ENCODE results near the gene TAS2R60.
"Not testable (repeated sequence)": the region's sequence is repeated elsewhere in the genome, so short reads cannot be mapped to it uniquely, and the experiment has no call there.

Gene TAS2R60

GRCh38 chr7:143443153-143443552 lies at the start of gene TAS2R60:
Gene TAS2R60 (plus strand): TSS chr7:143443453. CDS start chr7:143443453, 0 bp downstream.
- no peak for DNase-seq

- DNase-seq, result no peak
These were observed 49.2 kb upstream of the TAS2R60 start for GRCh38 chr7:143394068-143394467.

- DNase-seq, result no peak
These were observed 48.5 kb upstream of the TAS2R60 start for GRCh38 chr7:143394777-143395176.

- DNase-seq, result no peak
These were observed 47.8 kb upstream of the TAS2R60 start for GRCh38 chr7:143395187-143396149.

- no peak for DNase-seq
These were observed 47.1 kb upstream of the TAS2R60 start for GRCh38 chr7:143396182-143396581.

- no peak for DNase-seq
These were observed 46.4 kb upstream of the TAS2R60 start for GRCh38 chr7:143396625-143397556.

GRCh38 chr7:143397710-143398530 lies 45.3 kb upstream of the TAS2R60 start:
- no peak for DNase-seq

GRCh38 chr7:143398616-143399015 lies 44.6 kb upstream of the TAS2R60 start:
- no peak for DNase-seq

- no peak for DNase-seq
These were observed 44.1 kb upstream of the TAS2R60 start for GRCh38 chr7:143399151-143399550.

GRCh38 chr7:143399642-143400041 lies 43.6 kb upstream of the TAS2R60 start:
- no peak for DNase-seq

- DNase-seq, result no peak
These were observed 42.0 kb upstream of the TAS2R60 start for GRCh38 chr7:143401265-143401664.

- DNase-seq, result not testable (repeated sequence)
These were observed 41.0 kb upstream of the TAS2R60 start for GRCh38 chr7:143402233-143402632.

GRCh38 chr7:143405173-143406001 lies 37.9 kb upstream of the TAS2R60 start:
- peak; percentile 13 for DNase-seq

- DNase-seq, result no peak
These were observed 37.3 kb upstream of the TAS2R60 start for GRCh38 chr7:143406002-143406357.

- peak; percentile 21 for DNase-seq
These were observed 35.7 kb upstream of the TAS2R60 start for GRCh38 chr7:143407287-143408251.

- DNase-seq, result no peak
These were observed 35.0 kb upstream of the TAS2R60 start for GRCh38 chr7:143408252-143408685.

- no peak for DNase-seq
These were observed 34.3 kb upstream of the TAS2R60 start, which contains the start of gene EPHA1 for GRCh38 chr7:143408686-143409561. Gene EPHA1 (minus strand): TSS chr7:143408856. CDS start chr7:143408805, 51 bp downstream.

- peak; percentile 74 for DNase-seq
These were observed 32.7 kb upstream of the TAS2R60 start for GRCh38 chr7:143410521-143411004.

All from fibroblast of upper back skin (primary cell).